ENCODE data around the gene TGM6. TPM values are rescaled to one million over a fixed set of nuclear protein-coding genes. Genes with fewer than 3 reads are reported as not detected.

TGM6 gene
- total RNA-seq, 1 donor from 2014 or later: not detected

DNA sequence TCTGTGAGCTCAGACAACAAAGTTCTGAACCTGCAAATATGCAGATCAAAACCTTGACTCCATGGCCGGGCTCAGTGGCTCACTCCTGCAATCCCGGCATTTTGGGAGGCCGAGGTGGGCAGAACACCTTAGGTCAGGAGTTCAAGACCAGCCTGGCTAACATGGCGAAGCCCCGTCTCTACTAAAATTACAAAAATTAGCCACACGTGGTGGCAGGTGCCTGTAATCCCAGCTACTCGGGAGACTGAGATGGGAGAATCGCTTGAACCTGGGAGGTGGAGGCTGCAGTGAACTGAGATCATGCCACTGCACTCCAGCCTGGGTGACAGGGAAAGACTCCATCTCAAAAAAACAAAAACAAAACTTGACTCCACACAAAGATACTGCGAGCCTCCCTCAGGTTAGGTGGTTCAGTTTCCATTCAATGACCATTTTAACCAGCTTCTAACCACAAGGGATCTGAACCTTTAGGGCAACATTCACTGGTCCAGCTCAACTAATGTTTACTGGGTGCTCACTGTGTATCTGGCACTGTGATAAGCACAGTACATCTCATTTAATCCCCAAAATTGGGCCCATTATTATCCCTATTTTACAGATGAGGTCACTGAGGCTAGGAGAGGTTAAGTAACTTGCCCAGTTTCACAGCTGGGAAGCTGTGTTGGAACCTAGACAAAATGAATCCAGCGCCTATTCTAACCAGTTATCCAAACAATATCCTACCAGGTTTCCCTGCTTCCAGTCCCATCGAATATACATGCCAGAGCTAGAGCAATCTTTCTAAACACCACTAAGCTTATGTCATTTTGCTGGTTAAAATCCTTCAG is 88.1 kb downstream of the TGM6 start:
- TF ChIP-seq, protein P1, sequence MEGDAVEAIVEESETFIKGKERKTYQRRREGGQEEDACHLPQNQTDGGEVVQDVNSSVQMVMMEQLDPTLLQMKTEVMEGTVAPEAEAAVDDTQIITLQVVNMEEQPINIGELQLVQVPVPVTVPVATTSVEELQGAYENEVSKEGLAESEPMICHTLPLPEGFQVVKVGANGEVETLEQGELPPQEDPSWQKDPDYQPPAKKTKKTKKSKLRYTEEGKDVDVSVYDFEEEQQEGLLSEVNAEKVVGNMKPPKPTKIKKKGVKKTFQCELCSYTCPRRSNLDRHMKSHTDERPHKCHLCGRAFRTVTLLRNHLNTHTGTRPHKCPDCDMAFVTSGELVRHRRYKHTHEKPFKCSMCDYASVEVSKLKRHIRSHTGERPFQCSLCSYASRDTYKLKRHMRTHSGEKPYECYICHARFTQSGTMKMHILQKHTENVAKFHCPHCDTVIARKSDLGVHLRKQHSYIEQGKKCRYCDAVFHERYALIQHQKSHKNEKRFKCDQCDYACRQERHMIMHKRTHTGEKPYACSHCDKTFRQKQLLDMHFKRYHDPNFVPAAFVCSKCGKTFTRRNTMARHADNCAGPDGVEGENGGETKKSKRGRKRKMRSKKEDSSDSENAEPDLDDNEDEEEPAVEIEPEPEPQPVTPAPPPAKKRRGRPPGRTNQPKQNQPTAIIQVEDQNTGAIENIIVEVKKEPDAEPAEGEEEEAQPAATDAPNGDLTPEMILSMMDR (IDR thresholded peaks at IDR 0.05; ENCODE audit: unreplicated experiment): no peak
- peaks cover 15% of the 10 kb centered on the region for H3K27me3 Mint-ChIP-seq (ENCODE audit: unreplicated experiment)
- H3K36me3 Mint-ChIP-seq (ENCODE audit: low read depth, unreplicated experiment): peaks cover 39% of the 10 kb centered on the region
- no peaks in the 10 kb centered on the region for H3K9me3 Mint-ChIP-seq (ENCODE audit: unreplicated experiment)
- H3K4me1 Mint-ChIP-seq (ENCODE audit: unreplicated experiment): peaks cover 33% of the 10 kb centered on the region
- H3K4me3 Mint-ChIP-seq (ENCODE audit: unreplicated experiment): peak overlapping the region; percentile 82
- no peak for DNase-seq (ENCODE audit: low spot score)
- peak overlapping the region; percentile 59 for H3K27ac Mint-ChIP-seq (ENCODE audit: unreplicated experiment)

GRCh38 chr20:2469991-2470422 is 89.3 kb downstream of the TGM6 start:
- Mint-ChIP-seq H3K27ac (ENCODE audit: unreplicated experiment) (peak overlapping the region; percentile 99), H3K27me3 (ENCODE audit: unreplicated experiment) (peaks cover 15% of the 10 kb centered on the region), H3K9me3 (ENCODE audit: unreplicated experiment) (no peaks in the 10 kb centered on the region), H3K4me3 (ENCODE audit: unreplicated experiment) (peak overlapping the region; percentile 98), H3K4me1 (ENCODE audit: unreplicated experiment) (peaks cover 33% of the 10 kb centered on the region), H3K36me3 (ENCODE audit: low read depth, unreplicated experiment) (peaks cover 36% of the 10 kb centered on the region)
- TF ChIP-seq, protein P1 (IDR thresholded peaks at IDR 0.05; ENCODE audit: unreplicated experiment): no peak
- DNase-seq (ENCODE audit: low spot score): peak; percentile 47

- peaks cover 35% of the 10 kb centered on the region for H3K36me3 Mint-ChIP-seq (ENCODE audit: low read depth, unreplicated experiment)
- TF ChIP-seq, protein P1 (IDR thresholded peaks at IDR 0.05; ENCODE audit: unreplicated experiment): no peak
- H3K4me1 Mint-ChIP-seq (ENCODE audit: unreplicated experiment): peaks cover 33% of the 10 kb centered on the region
- peak within 1 kb of the TSS; percentile 98 for H3K4me3 Mint-ChIP-seq (ENCODE audit: unreplicated experiment)
- H3K9me3 Mint-ChIP-seq (ENCODE audit: unreplicated experiment): no peaks in the 10 kb centered on the region
- peak; percentile 90 for DNase-seq (ENCODE audit: low spot score)
- H3K27ac Mint-ChIP-seq (ENCODE audit: unreplicated experiment): peak within 1 kb of the TSS; percentile 99
- peaks cover 15% of the 10 kb centered on the region for H3K27me3 Mint-ChIP-seq (ENCODE audit: unreplicated experiment)
Observed at GRCh38 chr20:2470423-2471193, 89.9 kb downstream of the TGM6 start, which contains the start of gene SNRPB. SNRPB (minus strand) TSS chr20:2470789; CDS start chr20:2470690, 99 bp downstream.

- no peak overlapping the region for H3K4me3 Mint-ChIP-seq (ENCODE audit: unreplicated experiment)
- H3K36me3 Mint-ChIP-seq (ENCODE audit: low read depth, unreplicated experiment): peaks cover 16% of the 10 kb centered on the region
- peaks cover 35% of the 10 kb centered on the region for H3K4me1 Mint-ChIP-seq (ENCODE audit: unreplicated experiment)
- H3K9me3 Mint-ChIP-seq (ENCODE audit: unreplicated experiment): no peaks in the 10 kb centered on the region
- DNase-seq (ENCODE audit: low spot score): no peak
- H3K27me3 Mint-ChIP-seq (ENCODE audit: unreplicated experiment): peaks cover 15% of the 10 kb centered on the region
- no peak overlapping the region for H3K27ac Mint-ChIP-seq (ENCODE audit: unreplicated experiment)
- TF ChIP-seq, protein P1 (IDR thresholded peaks at IDR 0.05; ENCODE audit: unreplicated experiment): no peak
Observed at GRCh38 chr20:2473516-2473915, 92.8 kb downstream of the TGM6 start.

Data from endothelial cell (in vitro differentiated cells).